Trophoblast cell (in vitro differentiated cells and primary cell): Measurements from ENCODE around the gene TSSK2.
A peak's percentile ranks its signal among the peaks of the same experiment; 100 is the strongest.

Source experiments
- DNase-seq, 2 donors: peaks; one replicate each; pipeline ENCODE4 v3.0.0-alpha.2; 2016
- H2AFZ ChIP-seq: 2 replicates; pipeline ENCODE4 v1.6.1; 2013; ENCODE audit warnings: low read length, moderate library complexity, mild to moderate bottlenecking; ENCODE audit not compliant: insufficient read depth, poor library complexity
- H2AK5ac ChIP-seq: 2 replicates; pipeline ENCODE4 v1.6.1; 2013; ENCODE audit warnings: mild to moderate bottlenecking, low read length
- H2BK120ac ChIP-seq: 2 replicates; pipeline ENCODE4 v1.6.1; 2013; ENCODE audit warnings: low read length, mild to moderate bottlenecking, moderate library complexity; ENCODE audit not compliant: insufficient read depth, poor library complexity
- H2BK12ac ChIP-seq: 2 replicates; pipeline ENCODE4 v1.6.1; 2013; ENCODE audit warnings: mild to moderate bottlenecking, low read length, moderate library complexity
- H2BK5ac ChIP-seq: 2 replicates; pipeline ENCODE4 v1.6.1; 2013; ENCODE audit warnings: low read length, low read depth, moderate library complexity, mild to moderate bottlenecking; ENCODE audit not compliant: poor library complexity
- H3K14ac ChIP-seq: 2 replicates; pipeline ENCODE4 v1.6.1; 2013; ENCODE audit warnings: mild to moderate bottlenecking, low read length
- H3K18ac ChIP-seq: 2 replicates; pipeline ENCODE4 v1.6.1; 2013; ENCODE audit warnings: mild to moderate bottlenecking, low read length
- H3K23ac ChIP-seq: 2 replicates; pipeline ENCODE4 v1.6.1; 2013; ENCODE audit warnings: low read length
- H3K27ac ChIP-seq: 2 replicates; pipeline ENCODE4 v1.5.1; 2013; ENCODE audit warnings: low read depth, mild to moderate bottlenecking, inconsistent platforms, low read length, moderate library complexity
- H3K27me3 ChIP-seq: 2 replicates; pipeline ENCODE4 v1.6.1; 2013; ENCODE audit warnings: inconsistent platforms, mild to moderate bottlenecking, low read length, moderate library complexity; ENCODE audit not compliant: insufficient read depth
- H3K36me3 ChIP-seq, 2 experiments: 1 replicate in 1 of 2; 2 replicates in 1 of 2; pipeline ENCODE4 v1.6.1; 2013; ENCODE audit warnings: low read length in 2 of 2, mild to moderate bottlenecking in 2 of 2, moderate library complexity in 1 of 2; ENCODE audit not compliant: insufficient read depth in 2 of 2, control insufficient read depth in 1 of 2
- H3K4ac ChIP-seq: 2 replicates; pipeline ENCODE4 v1.6.1; 2013; ENCODE audit warnings: low read depth, mild to moderate bottlenecking, low read length, moderate library complexity
- H3K4me1 ChIP-seq, 2 experiments: 1 replicate in 1 of 2; 2 replicates in 1 of 2; pipeline ENCODE4 v1.6.1; 2013; ENCODE audit warnings: low read length in 2 of 2, mild to moderate bottlenecking in 2 of 2, moderate library complexity in 1 of 2; ENCODE audit not compliant: insufficient read depth in 2 of 2, control insufficient read depth in 1 of 2
- H3K4me2 ChIP-seq: 2 replicates; pipeline ENCODE4 v1.6.1; 2013; ENCODE audit warnings: inconsistent platforms, mild to moderate bottlenecking, low read length, moderate library complexity
- H3K4me3 ChIP-seq: 2 replicates; pipeline ENCODE4 v1.5.1; 2013; ENCODE audit warnings: mild to moderate bottlenecking, low read depth, low read length, inconsistent platforms
- H3K79me1 ChIP-seq: one replicate; pipeline ENCODE4 v1.6.1; 2013; ENCODE audit warnings: low read length
- H3K79me2 ChIP-seq: 2 replicates; pipeline ENCODE4 v1.6.1; 2013; ENCODE audit warnings: low read length, mild to moderate bottlenecking; ENCODE audit not compliant: control insufficient read depth, insufficient read depth, poor library complexity
- H3K9ac ChIP-seq: 2 replicates; pipeline ENCODE4 v1.6.1; 2013; ENCODE audit warnings: mild to moderate bottlenecking, low read length
- H3K9me3 ChIP-seq: 2 replicates; pipeline ENCODE4 v1.6.1; 2013; ENCODE audit warnings: low read depth, mild to moderate bottlenecking, control low read depth, inconsistent platforms, low read length; ENCODE audit not compliant: insufficient read depth
- H4K12ac ChIP-seq: 2 replicates; pipeline ENCODE4 v1.6.1; 2013; ENCODE audit warnings: low read depth, mild to moderate bottlenecking, low read length, moderate library complexity
- H4K8ac ChIP-seq: 2 replicates; pipeline ENCODE4 v1.6.1; 2013; ENCODE audit warnings: low read depth, mild to moderate bottlenecking, low read length, moderate library complexity
- H4K91ac ChIP-seq: one replicate; pipeline ENCODE4 v1.6.1; 2013; ENCODE audit warnings: low read depth, mild to moderate bottlenecking, low read length, moderate library complexity
- WGBS: extraction: QIAGEN DNeasy Blood & Tissue Kit; methylation state at CpG from one replicate; pipeline ENCODE4 v1.1.7; 2013; ENCODE audit warnings: missing lambda C conversion rate; ENCODE audit not compliant: insufficient read length, insufficient coverage; ENCODE audit errors: extremely low coverage; 5-methylcytosine and 5-hydroxymethylcytosine counted together

TSSK2 gene

GRCh38 chr22:19110064-19110458 lies 21.0 kb upstream of the TSSK2 start:
- Histone ChIP-seq H3K23ac (no peak overlapping the region), H3K27me3 (no peaks in the 10 kb centered on the region), H4K12ac (no peak overlapping the region), H2AFZ (no peak overlapping the region), H3K79me1 (no peaks in the 10 kb centered on the region), H3K18ac (no peak overlapping the region), H3K36me3 (peaks cover 0 to 2% of the 10 kb centered on the region in 2 experiments), H2AK5ac (no peak overlapping the region), H3K4me2 (no peak overlapping the region), H3K14ac (no peak overlapping the region), H4K8ac (no peak overlapping the region), H3K4me3 (no peak overlapping the region), H4K91ac (no peak overlapping the region), H3K79me2 (peaks cover 16% of the 10 kb centered on the region), H3K4ac (peak overlapping the region; percentile 44), H2BK5ac (no peak overlapping the region), H3K4me1 (no peaks in the 10 kb centered on the region), H3K27ac (no peak overlapping the region), H3K9me3 (no peaks in the 10 kb centered on the region), H2BK120ac (no peak overlapping the region), H3K9ac (no peak overlapping the region), H2BK12ac (no peak overlapping the region)
- DNase-seq = no peak
- no CpG with 5 or more reads among the region's 4 CpGs for WGBS

GRCh38 chr22:19110646-19111045 lies 20.5 kb upstream of the TSSK2 start:
- no peak for DNase-seq
- H2BK12ac ChIP-seq = no peak overlapping the region
- H3K4me1 ChIP-seq = no peaks in the 10 kb centered on the region
- H3K9me3 ChIP-seq = no peaks in the 10 kb centered on the region
- H4K8ac ChIP-seq = no peak overlapping the region
- no peak overlapping the region for H3K18ac ChIP-seq
- H3K4me3 ChIP-seq = no peak overlapping the region
- no peak overlapping the region for H3K4me2 ChIP-seq
- H3K27ac ChIP-seq = no peak overlapping the region
- H3K9ac ChIP-seq = no peak overlapping the region
- H2AK5ac ChIP-seq = no peak overlapping the region
- no peak overlapping the region for H3K14ac ChIP-seq
- no peak overlapping the region for H3K23ac ChIP-seq
- H3K36me3 ChIP-seq = peaks cover 0 to 6% of the 10 kb centered on the region in 2 experiments
- H3K4ac ChIP-seq = no peak overlapping the region
- H2BK5ac ChIP-seq = no peak overlapping the region
- peaks cover 17% of the 10 kb centered on the region for H3K79me2 ChIP-seq
- no peak overlapping the region for H4K91ac ChIP-seq
- H3K27me3 ChIP-seq = no peaks in the 10 kb centered on the region
- no peaks in the 10 kb centered on the region for H3K79me1 ChIP-seq
- H2BK120ac ChIP-seq = no peak overlapping the region
- no peak overlapping the region for H2AFZ ChIP-seq
- H4K12ac ChIP-seq = no peak overlapping the region

- H3K36me3 ChIP-seq = peaks cover 0 to 8% of the 10 kb centered on the region in 2 experiments
- no peak overlapping the region for H3K18ac ChIP-seq
- H2BK120ac ChIP-seq = no peak overlapping the region
- no peak overlapping the region for H4K12ac ChIP-seq
- H3K9me3 ChIP-seq = no peaks in the 10 kb centered on the region
- no peaks in the 10 kb centered on the region for H3K27me3 ChIP-seq
- H3K4me2 ChIP-seq = no peak overlapping the region
- peaks cover 15% of the 10 kb centered on the region for H3K79me2 ChIP-seq
- no peak overlapping the region for H3K27ac ChIP-seq
- no peak overlapping the region for H2BK5ac ChIP-seq
- H2BK12ac ChIP-seq = no peak overlapping the region
- no CpG with 5 or more reads among the region's 3 CpGs for WGBS
- no peak overlapping the region for H4K8ac ChIP-seq
- H2AK5ac ChIP-seq = no peak overlapping the region
- no peak overlapping the region for H3K4ac ChIP-seq
- no peak overlapping the region for H2AFZ ChIP-seq
- no peak overlapping the region for H4K91ac ChIP-seq
- H3K79me1 ChIP-seq = no peaks in the 10 kb centered on the region
- H3K4me3 ChIP-seq = no peak overlapping the region
- H3K23ac ChIP-seq = peak overlapping the region; percentile 14
- H3K9ac ChIP-seq = no peak overlapping the region
- DNase-seq = no peak
- no peak overlapping the region for H3K14ac ChIP-seq
- H3K4me1 ChIP-seq = no peaks in the 10 kb centered on the region
These were observed 20.0 kb upstream of the TSSK2 start for GRCh38 chr22:19111140-19111539.

GRCh38 chr22:19111584-19111983 lies 19.5 kb upstream of the TSSK2 start:
- H3K9ac ChIP-seq = peak overlapping the region; percentile 54
- no peak overlapping the region for H2BK120ac ChIP-seq
- H3K18ac ChIP-seq = no peak overlapping the region
- H3K36me3 ChIP-seq = peaks cover 0 to 10% of the 10 kb centered on the region in 2 experiments
- no peak overlapping the region for H3K27ac ChIP-seq
- no peak overlapping the region for H3K14ac ChIP-seq
- no peak overlapping the region for H2BK12ac ChIP-seq
- no peak overlapping the region for H4K91ac ChIP-seq
- no peak overlapping the region for H2AK5ac ChIP-seq
- peak overlapping the region; percentile 26 for H3K4ac ChIP-seq
- H2BK5ac ChIP-seq = no peak overlapping the region
- H3K4me3 ChIP-seq = no peak overlapping the region
- no peaks in the 10 kb centered on the region for H3K4me1 ChIP-seq
- H3K9me3 ChIP-seq = peaks cover under 1% of the 10 kb centered on the region
- no peak overlapping the region for H4K12ac ChIP-seq
- H2AFZ ChIP-seq = no peak overlapping the region
- H3K79me1 ChIP-seq = no peaks in the 10 kb centered on the region
- no peak overlapping the region for H4K8ac ChIP-seq
- H3K4me2 ChIP-seq = no peak overlapping the region
- DNase-seq = no peak
- no peaks in the 10 kb centered on the region for H3K27me3 ChIP-seq
- H3K23ac ChIP-seq = no peak overlapping the region
- no CpG with 5 or more reads among the region's 3 CpGs for WGBS
- peaks cover 15% of the 10 kb centered on the region for H3K79me2 ChIP-seq
